Spinal cord (tissue), 10 donors: Measurements from ENCODE around the gene RNU11. TPM values are rescaled to one million over a fixed set of nuclear protein-coding genes. Genes with fewer than 3 reads are reported as not detected.
"Not testable (repeated sequence)": the region's sequence is repeated elsewhere in the genome, so short reads cannot be mapped to it uniquely, and the experiment has no call there.

ENCODE experiments used
- DNase-seq, 6 donors: peaks; one replicate each; pipeline versions ENCODE4 v3.0.0 to v3.0.0-alpha.2; 2013 to 2015; ENCODE audit warnings: low spot score in 6 of 6, low read depth in 4 of 6
- H3K27ac ChIP-seq: one replicate; pipeline ENCODE4 v1.5.1; 2013; ENCODE audit warnings: low read depth, low read length, control low read depth
- H3K27me3 ChIP-seq: one replicate; pipeline ENCODE4 v1.6.1; 2013; ENCODE audit warnings: low read length; ENCODE audit not compliant: control insufficient read depth, insufficient read depth
- H3K36me3 ChIP-seq: one replicate; pipeline ENCODE4 v1.6.1; 2013; ENCODE audit warnings: low read length; ENCODE audit not compliant: control insufficient read depth, insufficient read depth
- H3K4me1 ChIP-seq: one replicate; pipeline ENCODE4 v1.6.1; 2013; ENCODE audit warnings: low read length; ENCODE audit not compliant: control insufficient read depth, insufficient read depth
- H3K4me3 ChIP-seq: one replicate; pipeline ENCODE4 v1.5.1; 2013; ENCODE audit warnings: low read depth, low read length, control low read depth
- H3K9me3 ChIP-seq: one replicate; pipeline ENCODE4 v1.6.1; 2013; ENCODE audit warnings: low read length; ENCODE audit not compliant: control insufficient read depth, insufficient read depth
- WGBS: methylation state at CpG from one replicate; pipeline ENCODE4 v1.1.5; 2013; ENCODE audit warnings: missing lambda C conversion rate; ENCODE audit not compliant: insufficient coverage; 5-methylcytosine and 5-hydroxymethylcytosine counted together
- polyA plus RNA-seq, 2 donors: library from polyadenylated mRNA; unstranded; fragments of 120-200 nt; gene quantifications; one replicate each; pipeline ENCODE4 v1.2.1, GENCODE V29; 2013; ENCODE audit not compliant: insufficient read length in 2 of 2
- total RNA-seq, 2 donors: library from RNA; depleted of rRNA in 1 of 2; stranded (reverse); fragments of 120-200 nt in 1 of 2; fragments of >200 nt in 1 of 2; gene quantifications; one replicate each; pipeline versions ENCODE4 v1.2.3 to v1.2.4, GENCODE V29; 2013 to 2014
- donor health status: healthy.

Gene RNU11
- total and polyA plus RNA-seq, 4 donors: not detected

- Histone ChIP-seq H3K27ac (no peak overlapping the region), H3K4me1 (peaks cover 13% of the 10 kb centered on the region), H3K36me3 (no peaks in the 10 kb centered on the region), H3K27me3 (no peaks in the 10 kb centered on the region), H3K4me3 (no peak overlapping the region), H3K9me3 (no peaks in the 10 kb centered on the region)
- DNase-seq: no peak
- WGBS: 83% methylated on average over 1 of the region's 1 CpG
These were observed 7.6 kb upstream of the RNU11 start for GRCh38 chr1:28640766-28641165.

GRCh38 chr1:28642056-28642846 is 6.1 kb upstream of the RNU11 start:
- H3K36me3 ChIP-seq: no peaks in the 10 kb centered on the region
- DNase-seq: peak in 3 of 6 donors; percentile 2 to 17 (median 15)
- WGBS: 0% methylated on average over 24 of the region's 26 CpGs
- no peaks in the 10 kb centered on the region for H3K27me3 ChIP-seq
- H3K4me3 ChIP-seq: peak overlapping the region; percentile 94
- H3K4me1 ChIP-seq: peaks cover 14% of the 10 kb centered on the region
- peak overlapping the region; percentile 95 for H3K27ac ChIP-seq
- no peaks in the 10 kb centered on the region for H3K9me3 ChIP-seq

DNA sequence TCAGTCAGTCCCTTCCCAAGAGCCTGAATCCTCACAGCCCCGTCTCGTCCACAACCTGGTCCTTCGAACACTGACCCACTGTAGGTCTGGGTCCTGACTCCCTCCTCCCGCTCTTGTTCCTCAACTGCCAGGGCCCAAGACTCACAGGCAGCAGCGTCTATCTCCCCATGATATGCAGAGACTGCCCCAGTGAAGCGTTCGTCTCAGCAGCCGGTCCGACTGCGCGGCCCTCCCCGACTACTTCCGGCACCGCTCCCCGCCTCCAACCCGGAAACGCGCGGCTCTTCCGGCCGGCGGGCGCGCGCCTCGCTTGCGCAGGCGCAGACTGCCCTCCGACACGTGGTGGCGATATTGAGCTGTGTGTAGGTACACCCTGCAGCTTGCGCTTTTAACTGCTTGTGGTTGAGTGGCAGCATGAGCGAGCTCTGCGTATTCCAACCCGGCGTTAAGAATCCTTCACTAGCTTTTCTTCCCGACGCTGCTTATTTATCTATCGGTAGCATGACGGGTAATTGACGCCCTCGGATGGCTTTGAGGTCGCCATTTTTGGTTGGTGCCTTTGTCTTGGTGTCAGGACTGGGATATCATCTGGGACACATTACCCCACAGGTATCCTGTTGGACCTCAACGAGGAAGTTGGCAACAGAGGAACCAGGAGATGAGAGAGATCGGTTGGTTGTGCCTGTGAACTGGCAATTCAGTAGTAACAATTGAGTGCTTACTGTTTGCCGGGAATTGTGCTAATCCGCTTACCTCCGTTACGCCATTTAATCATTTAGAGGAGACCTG is 5.4 kb upstream of the RNU11 start, which contains the start of gene TAF12:
TAF12 (minus strand) TSS at position 221 of the 789 bp plus-strand sequence. CDS start 20,986 bp downstream, outside the sequence.
- Histone ChIP-seq H3K9me3 (no peaks in the 10 kb centered on the region), H3K4me3 (peak within 1 kb of the TSS; percentile 94), H3K27me3 (no peaks in the 10 kb centered on the region), H3K4me1 (peaks cover 22% of the 10 kb centered on the region), H3K36me3 (no peaks in the 10 kb centered on the region), H3K27ac (peak within 1 kb of the TSS; percentile 95)
- DNase-seq: peak; percentile 84 to 98 (median 92)
- WGBS: 0% methylated on average over 43 of the region's 49 CpGs

DNA sequence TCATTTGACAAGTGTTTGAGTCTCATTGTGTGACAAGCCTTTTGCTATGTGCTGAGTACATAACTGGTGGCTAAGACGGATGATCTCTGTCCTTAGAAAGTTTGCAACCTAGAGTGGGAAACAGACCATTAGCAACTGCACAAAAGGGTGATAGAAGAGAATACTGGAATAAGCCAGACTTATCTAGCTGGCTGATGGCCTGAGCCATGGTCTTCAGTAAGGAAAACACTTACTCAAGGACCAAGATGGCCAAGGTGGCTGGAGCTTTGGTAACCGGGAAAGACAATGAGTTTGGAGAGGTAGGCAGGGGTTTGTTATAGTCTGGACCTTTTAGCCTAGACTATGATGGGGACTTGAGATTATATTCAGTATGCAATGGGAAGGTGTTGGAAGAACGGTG is 3.9 kb upstream of the RNU11 start:
- no peaks in the 10 kb centered on the region for H3K36me3 ChIP-seq
- WGBS: 90% methylated on average over 2 of the region's 3 CpGs
- no peak for DNase-seq
- peaks cover 31% of the 10 kb centered on the region for H3K4me1 ChIP-seq
- H3K27me3 ChIP-seq: no peaks in the 10 kb centered on the region
- H3K9me3 ChIP-seq: no peaks in the 10 kb centered on the region
- no peak overlapping the region for H3K27ac ChIP-seq
- no peak overlapping the region for H3K4me3 ChIP-seq

GRCh38 chr1:28645406-28645805 is 3.0 kb upstream of the RNU11 start:
- not testable (repeated sequence) for H3K27ac ChIP-seq, DNase-seq, H3K9me3 ChIP-seq, H3K27me3 ChIP-seq, H3K4me3 ChIP-seq, H3K36me3 ChIP-seq
- WGBS: 93% methylated on average over 8 of the region's 11 CpGs
- H3K4me1 ChIP-seq: peaks cover 31% of the 10 kb centered on the region

GRCh38 chr1:28646040-28646439 is 2.4 kb upstream of the RNU11 start:
- Histone ChIP-seq H3K27ac (no peak overlapping the region), H3K4me3 (no peak overlapping the region), H3K9me3 (no peaks in the 10 kb centered on the region), H3K36me3 (no peaks in the 10 kb centered on the region), H3K4me1 (peaks cover 30% of the 10 kb centered on the region), H3K27me3 (no peaks in the 10 kb centered on the region)
- WGBS: 83% methylated on average over 1 of the region's 1 CpG
- no peak for DNase-seq

- 0% methylated on average over 15 of the region's 18 CpGs for WGBS
- Histone ChIP-seq H3K27me3 (no peaks in the 10 kb centered on the region), H3K36me3 (no peaks in the 10 kb centered on the region), H3K9me3 (no peaks in the 10 kb centered on the region), H3K27ac (peak overlapping the region; percentile 98), H3K4me1 (peaks cover 22% of the 10 kb centered on the region), H3K4me3 (peak overlapping the region; percentile 52)
- DNase-seq: peak in 5 of 6 donors; percentile 82 to 98 (median 86)
These were observed 359 bp upstream of the RNU11 start for GRCh38 chr1:28648008-28648473.

DNA sequence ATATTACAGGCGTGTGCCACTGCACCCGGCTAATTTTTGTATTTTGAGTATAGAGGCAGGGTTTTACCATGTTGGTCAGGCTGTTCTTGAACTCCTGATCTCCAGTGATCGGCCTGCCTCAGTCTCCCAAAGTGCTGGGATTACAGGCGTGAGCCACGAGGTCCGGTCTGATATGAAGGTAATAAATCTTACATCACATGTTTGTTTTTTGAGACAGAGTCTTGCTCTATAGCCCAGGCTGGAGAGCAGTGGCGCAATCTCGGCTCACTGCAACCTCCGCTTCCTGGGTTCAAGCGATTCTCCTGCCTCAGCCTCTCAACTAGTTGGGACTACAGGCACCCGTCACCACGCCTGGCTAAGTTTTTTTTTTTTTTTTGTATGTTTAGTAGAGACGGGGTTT is 4.7 kb downstream of the RNU11 start:
- H3K27ac ChIP-seq, H3K36me3 ChIP-seq, H3K4me3 ChIP-seq, H3K9me3 ChIP-seq, DNase-seq, H3K27me3 ChIP-seq, H3K4me1 ChIP-seq: not testable (repeated sequence)
- WGBS: 94% methylated on average over 9 of the region's 13 CpGs

DNA sequence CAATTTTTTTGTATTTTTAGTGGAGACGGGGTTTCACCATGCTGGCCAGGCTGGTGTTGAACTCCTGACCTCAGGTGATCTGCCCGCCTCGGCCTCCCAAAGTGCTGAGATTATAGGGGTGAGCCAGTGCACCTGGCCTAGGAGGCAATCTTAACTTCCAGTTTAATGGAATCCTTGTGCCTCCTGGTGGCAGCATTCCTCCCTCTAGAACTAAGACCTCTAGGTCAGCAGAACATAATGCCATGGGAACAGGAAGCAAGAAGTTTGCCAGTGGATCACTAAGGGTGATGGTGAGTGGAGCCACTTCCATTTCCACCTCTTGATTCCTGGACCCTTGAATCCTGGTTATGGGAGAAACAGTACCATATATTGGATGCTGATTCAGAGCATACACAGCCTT is 5.5 kb downstream of the RNU11 start:
- not testable (repeated sequence) for H3K27ac ChIP-seq, H3K4me3 ChIP-seq, H3K9me3 ChIP-seq, DNase-seq, H3K27me3 ChIP-seq, H3K4me1 ChIP-seq, H3K36me3 ChIP-seq
- 79% methylated on average over 3 of the region's 3 CpGs for WGBS
